Measurements from ENCODE around the gene STATH.
"Not testable (repeated sequence)": the region's sequence is repeated elsewhere in the genome, so short reads cannot be mapped to it uniquely, and the experiment has no call there.

- not testable (repeated sequence) for TF ChIP-seq CTCF (IDR thresholded peaks at IDR 0.05; ENCODE audit: low read depth, low read length); POLR2A (IDR thresholded peaks at IDR 0.05; ENCODE audit: extremely low read depth, insufficient read length); MYC (IDR thresholded peaks at IDR 0.05; ENCODE audit: low read depth, low read length); MAX (IDR thresholded peaks at IDR 0.05; ENCODE audit: low read depth, low read length)
Measured at GRCh38 chr4:70019006-70019405, 23.2 kb downstream of the STATH start.
